Stimulated activated CD8-positive, alpha-beta memory T cell treated with anti-CD3 and anti-CD28 coated beads, Interleukin-15, amount 100 ng/mL, for 24 hours (primary cell): ENCODE measurements around the gene DTD1.
A peak's percentile ranks its signal among the peaks of the same experiment; 100 is the strongest.
"Not testable (repeated sequence)": the region's sequence is repeated elsewhere in the genome, so short reads cannot be mapped to it uniquely, and the experiment has no call there.

ENCODE experiments used
- DNase-seq: peaks from one replicate; pipeline ENCODE4 v3.0.0-alpha.2; 2020; ENCODE audit warnings: low read depth

DTD1 gene

DNA sequence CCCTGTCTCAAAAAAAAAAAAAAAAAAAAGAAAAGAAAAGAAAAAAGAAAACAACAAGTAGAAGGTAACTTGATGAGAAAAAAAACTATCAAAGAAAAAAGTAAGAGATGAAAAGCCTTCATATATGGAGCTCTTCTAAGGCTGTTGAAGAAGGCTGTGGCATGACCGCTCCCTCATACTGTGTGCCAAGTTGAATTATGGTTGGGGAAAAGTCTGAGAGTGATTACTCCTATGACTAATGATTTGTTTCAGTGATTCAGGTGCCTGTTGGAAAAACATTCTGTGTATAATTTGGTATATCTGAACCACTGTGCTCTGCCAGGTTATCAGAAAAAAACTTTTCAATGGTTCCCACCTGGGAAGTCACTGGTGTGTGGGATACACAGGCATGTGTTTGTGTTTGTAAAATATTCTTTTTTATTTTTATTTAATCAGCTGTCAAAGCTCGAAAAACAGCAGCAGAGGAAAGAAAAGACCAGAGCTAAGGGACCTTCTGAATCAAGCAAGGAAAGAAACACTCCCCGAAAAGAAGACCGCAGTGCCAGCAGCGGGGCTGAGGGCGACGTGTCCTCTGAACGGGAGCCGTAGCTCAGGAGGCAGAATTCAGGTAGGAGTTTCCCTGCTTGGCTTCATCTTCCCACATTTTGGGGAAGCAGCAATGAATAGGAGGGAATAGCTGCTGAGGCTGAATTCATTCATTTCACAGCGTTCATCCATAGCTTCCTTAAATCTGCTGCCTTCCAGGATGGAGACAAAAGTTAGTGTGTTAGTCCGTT lies 156.0 kb downstream of the DTD1 start:
- no peak for DNase-seq

DNA sequence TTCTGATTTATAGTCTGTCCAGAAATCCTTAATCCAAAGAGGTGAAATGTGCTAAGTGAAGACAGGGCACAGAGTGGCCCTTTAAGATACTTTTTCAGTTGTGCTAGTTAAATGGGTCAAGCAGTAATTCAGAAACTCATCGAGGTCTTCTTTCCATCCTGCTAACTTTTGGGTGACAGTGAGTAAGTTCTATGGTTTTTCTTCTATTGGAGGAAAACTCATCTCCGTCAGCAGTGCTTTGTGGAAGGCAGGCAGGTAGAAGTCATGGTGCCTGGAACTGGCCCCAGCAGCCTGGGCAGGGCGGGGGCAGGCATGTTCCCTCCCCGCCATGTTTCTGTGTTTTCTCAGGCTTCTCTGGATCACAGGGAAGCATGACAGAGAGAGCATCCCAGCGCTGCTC lies 159.2 kb downstream of the DTD1 start:
- no peak for DNase-seq

DNA sequence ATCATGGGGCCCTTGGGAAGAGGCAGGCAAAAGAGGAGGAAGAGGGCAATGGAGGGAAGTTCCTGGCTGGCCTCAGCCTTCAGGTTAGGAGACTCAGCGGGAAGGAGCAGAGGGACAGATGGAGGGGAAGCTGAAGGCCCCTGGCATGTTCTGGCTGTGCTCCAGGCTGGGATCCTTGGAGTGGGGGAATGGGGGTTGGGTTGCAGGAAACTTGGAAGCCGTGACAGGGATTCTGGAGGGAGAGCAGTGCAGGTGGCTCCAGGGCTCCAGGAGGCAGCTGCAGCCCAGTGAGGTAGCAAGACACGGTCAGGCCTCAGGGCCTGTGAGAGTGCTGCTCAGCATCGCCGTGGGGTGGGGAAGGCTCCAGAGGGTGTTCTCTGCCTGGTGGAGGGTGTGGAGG lies 161.1 kb downstream of the DTD1 start:
- no peak for DNase-seq

DNA sequence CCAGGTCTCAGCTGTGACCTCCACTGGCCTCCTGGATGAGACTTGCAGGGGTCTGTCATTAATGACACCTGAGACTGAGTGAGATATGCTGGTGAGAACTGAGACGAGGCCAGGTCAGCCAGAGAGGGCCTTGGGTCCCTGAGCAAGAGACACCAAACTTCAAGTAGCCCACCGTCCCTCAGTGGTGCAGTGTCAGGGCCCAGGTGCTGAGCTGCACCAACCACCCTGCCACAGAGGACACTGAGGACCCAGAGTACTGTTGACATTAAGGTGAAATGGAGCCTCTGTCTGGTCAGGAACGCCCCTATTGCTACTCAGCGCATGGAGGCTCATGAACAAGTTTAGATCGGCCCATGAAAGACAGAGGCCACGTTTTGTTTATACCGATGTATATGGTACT lies 161.7 kb downstream of the DTD1 start:
- no peak for DNase-seq

DNA sequence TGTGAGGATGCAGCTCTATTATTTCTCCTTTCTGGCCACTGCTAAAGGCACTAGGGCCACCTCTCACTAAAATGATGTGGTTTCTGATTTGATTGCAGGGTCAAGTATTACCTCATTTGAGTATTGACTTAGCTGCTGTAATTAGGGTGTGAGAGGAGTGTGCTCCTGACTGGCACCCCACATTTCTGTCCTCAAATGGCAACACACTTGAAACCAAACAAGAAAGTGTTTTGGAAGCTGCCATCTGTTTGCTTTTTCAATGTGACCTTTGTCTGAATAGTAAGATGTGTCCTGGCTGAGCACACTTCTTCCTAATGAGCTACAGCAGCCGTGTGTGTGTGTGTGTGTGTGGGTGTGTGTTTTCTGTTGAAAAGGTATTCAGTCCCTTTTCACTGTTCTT lies 162.9 kb downstream of the DTD1 start:
- DNase-seq: no peak

DNA sequence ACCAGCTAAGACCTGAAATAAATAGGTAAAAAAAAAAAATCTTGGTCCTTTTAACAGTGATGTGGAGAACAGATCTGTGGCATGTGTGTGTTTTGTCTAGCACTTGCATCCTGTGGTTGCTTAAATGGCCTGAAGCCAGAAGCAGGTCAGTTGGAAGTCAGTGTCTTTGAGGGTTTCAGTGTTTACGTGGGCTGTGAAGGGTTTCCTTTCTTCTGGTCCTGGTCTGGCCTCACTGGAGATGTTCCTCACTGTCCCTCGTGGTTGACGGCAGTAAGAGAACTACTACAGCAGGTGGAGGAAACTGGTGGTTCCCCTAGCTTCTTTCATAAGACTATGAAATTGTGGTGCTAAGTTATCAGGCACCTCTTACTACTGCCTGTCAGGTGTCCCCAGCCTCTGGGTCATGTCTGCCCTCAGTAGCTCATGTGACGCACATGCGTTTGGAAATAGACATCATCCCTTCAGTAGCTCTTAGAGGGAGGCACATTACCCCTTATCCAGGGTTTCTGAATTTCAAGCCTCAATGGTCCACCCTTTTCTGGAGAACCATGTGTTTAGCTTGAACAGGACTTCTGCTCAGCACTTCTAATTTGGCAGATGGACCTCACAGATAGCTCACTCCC lies 166.3 kb downstream of the DTD1 start:
- DNase-seq: no peak

DNA sequence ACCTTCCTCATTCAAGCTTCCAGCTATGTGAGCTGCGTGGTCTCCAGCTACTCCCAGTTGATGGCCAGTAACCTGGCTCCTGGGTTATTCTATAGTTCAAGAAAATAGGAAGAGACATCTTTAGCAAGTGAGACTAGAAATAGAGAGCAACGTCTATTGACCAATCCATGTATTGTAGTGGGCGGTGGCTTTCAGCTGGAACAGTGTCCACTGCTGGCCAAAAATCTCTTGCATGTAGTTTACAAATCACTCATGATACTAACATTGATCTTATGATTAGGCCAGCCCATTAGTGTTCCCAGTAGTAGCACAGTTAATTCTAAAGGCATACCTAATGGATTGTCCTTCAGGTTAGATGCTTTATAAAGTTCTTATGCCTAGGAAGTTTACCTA lies 166.8 kb downstream of the DTD1 start:
- no peak for DNase-seq

DNA sequence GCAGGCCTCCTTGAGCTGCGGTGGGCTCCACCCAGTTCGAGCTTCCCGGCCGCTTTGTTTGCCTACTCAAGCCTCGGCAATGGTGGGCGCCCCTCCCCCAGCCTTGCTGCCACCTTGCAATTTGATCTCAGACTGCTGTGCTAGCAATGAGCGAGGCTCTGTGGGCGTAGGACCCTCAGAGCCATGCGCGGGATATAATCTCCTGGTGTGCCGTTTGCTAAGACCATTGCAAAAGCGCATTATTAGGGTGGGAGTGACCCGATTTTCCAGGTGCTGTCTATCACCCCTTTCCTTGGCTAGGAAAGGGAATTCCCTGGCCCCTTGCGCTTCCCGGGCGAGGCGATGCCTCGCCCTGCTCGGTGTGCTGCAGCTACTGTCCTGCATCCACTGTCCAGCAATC lies 173.0 kb downstream of the DTD1 start:
- DNase-seq: not testable (repeated sequence)

DNA sequence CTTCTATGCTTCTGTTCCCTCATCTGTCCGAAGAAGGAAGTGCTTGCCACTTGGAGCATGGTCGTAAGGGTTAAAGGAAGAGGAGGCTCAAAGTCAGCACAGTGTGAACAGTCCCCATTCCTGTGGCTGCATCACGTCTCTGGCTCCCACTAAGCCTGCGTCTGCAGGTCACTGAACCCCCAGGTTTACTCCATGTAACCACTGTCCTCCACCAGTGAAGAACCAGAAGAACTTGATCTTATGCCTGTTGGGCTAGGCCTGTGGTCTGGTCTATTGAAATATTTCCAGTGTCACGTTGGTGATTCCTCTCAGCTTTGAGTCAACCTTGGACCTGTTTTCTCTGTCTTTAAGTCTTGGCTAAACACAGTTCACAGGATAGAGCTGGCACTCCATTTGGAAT lies 179.8 kb downstream of the DTD1 start:
- DNase-seq: no peak

DNA sequence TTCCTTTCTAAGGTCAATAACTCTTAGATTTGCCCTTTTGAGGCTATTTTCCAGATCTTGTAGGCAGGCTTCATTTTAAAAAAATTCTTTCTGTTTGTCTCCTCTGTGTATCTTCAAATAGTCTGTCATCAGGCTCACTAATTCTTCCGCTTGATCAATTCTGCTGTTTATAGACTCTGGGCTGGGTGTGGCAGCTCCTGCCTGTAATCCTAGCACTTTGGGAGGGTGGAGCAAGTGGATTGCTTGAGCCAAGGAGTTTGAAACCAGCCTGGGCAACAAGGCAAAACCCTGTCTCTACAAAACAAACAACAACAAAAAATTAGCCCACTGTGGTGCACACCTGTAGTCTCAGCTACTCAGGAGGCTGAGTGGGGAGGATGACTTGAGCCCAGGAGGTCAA lies 185.7 kb downstream of the DTD1 start:
- no peak for DNase-seq

DNA sequence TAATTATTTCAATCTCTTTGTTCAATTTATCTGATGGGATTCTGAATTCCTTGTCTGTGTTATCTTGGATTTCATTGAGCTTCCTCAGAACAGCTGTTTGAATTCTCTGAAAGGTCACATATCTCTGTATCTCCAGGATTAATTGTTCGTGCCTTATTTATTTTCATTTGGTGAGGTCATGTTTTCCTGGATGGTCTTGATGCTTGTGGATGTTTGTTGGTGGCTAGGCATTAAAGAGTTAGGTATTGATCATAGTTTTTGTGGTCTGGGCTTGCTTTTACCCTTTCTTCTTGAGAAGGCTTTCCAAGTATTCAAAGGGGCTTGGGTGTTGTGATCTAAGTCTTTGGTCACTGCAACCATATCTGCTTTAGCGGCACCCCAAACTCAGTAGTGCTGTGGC lies 186.4 kb downstream of the DTD1 start:
- no peak for DNase-seq

DNA sequence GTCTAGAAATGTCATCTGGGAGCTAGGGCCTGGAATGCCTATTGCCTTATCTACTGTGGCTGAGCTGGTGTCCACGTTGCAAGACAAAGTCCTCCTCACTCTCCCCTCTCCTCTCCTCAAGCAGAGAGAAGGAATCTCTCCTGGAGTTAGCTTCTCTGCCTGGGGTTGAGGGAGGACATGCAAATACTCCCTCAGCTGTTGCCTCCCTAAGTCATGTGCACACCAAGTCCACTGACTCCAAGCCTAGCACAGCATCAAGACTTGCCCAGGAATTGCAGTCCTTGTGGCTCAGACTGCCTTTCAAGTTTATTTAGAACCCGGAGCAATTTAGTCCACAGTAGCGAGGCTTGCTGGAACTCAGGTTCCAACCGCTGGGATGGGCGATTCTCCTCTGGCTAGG lies 187.8 kb downstream of the DTD1 start:
- DNase-seq: no peak

DNA sequence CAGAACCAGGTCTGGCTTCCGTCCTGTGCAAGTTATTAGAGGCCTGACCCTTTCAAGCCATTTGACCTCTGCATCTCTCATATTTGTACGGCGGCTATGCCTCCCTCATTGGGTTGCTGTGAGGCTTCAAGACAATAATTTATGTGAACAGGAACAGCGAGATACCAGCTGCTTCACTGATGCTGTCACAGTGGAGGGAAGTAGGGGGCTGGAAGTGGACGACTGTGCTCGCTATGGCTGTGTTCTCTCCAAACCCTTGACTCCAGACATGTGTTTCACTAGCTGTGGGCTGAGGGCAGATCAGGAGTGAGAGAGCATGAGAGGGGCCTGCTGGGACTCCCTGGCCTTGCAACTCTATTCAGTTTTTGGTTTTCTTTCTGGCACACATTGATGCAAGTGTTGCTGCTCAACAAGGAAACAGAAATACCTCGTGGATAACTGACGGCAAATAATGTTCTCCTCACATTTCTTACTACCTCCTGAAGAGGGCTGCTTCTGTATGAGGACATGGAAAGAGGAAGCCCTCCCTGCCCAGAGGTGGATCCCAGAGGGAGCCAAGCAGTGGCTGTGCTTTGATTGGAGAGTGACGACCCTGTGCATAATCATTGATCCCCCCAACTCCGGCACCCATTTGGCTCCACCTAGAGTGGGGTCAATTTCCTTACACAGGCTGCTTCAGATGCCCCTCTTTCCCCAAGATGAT lies 191.0 kb downstream of the DTD1 start:
- DNase-seq: no peak

DNA sequence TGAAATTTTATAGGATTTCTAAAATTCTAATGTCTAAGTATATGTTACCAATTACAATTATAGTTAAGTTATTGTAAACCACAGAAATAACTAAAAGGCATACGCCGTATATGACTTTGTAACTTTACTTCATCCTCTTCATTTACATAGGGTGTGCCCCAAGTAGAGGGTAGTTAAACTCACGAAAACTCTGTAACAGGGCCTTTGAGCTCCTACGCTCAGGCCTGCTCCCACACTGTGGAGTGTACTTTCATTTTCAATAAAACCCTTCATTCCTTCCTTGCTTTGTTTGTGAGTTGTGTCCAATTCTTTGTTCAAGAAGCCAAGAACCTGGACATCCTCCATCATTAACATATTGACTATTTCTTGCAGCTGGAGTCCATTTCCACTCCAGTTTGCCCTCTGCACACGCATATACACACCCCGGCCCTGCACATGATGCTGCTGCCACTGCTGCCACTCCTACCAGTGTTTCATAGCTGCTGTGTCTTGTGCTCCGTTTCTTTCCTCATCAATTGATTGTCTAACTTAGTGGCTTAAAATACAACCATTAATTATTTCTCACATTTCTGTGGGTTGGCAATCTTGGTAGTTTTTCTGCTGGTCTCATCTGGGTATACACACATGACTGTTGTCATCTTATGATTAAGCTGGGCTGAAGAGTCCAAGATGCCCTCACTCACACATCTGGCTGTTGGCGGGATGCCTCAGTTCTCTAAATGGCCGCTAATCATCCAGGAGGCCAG lies 192.7 kb downstream of the DTD1 start:
- no peak for DNase-seq

DNA sequence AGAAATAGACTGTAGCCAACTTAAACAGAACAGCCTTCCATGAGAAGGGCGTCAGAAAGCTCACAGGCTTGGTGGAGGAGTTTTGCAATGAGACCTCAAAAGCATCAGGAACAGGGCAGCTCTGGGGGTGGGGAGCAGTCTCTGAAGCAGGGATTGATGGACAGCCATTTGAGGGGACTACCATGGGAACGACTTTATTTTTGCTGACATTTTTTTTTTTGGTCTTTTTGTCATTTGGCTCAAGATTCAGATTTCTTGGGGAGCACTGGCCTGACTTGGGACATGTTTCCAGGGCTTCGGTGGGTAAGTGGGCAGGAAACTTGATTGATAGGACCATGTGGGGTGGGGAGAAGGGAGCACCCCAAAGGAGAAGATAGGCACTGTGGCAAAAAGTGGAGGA lies 193.7 kb downstream of the DTD1 start:
- no peak for DNase-seq

DNA sequence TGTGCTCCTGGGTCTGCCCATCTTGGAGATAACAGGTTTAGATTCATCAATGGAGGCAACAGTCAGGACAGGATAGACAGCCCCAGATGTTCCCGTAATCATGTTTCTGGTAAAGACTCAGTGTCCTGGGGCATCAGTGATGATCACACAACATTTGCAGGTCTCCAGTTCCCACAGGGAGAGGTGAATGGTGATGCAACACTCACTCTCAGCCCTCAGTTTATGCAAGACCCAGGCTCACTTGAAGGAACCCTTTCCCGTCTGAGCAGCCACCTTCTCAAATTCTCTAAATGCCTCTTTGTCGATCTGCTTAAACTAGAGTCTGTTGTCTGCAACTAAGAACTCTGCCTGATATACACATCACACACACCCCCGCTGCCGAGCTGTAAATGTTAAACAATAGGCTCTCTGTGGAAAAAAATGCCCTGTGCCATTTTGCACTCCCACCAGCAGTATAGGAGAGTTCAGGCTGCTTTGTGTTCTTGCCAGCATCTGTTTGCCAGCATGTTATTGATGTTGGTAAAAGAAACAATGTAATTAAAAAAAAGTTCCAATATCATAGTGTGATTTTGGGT lies 195.6 kb downstream of the DTD1 start:
- no peak for DNase-seq

DNA sequence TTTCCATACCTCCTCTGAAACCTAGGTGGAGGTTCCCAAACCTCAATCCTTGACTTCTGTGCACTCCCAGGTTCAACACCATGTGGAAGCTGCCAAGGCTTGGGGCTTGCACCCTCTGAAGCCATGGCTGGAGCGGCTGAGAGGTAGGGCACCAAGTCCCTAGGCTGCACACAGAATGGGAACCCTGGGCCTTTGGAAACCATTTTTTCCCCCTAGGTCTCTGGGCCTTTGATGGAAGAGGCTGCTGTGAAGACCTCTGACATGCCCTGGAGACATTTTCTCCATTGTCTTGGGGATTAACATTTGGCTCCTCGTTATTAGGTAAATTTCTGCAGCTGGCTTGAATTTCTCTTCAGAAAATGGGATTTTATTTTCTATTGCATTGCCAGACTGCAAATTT lies 199.2 kb downstream of the DTD1 start:
- not testable (repeated sequence) for DNase-seq

DNA sequence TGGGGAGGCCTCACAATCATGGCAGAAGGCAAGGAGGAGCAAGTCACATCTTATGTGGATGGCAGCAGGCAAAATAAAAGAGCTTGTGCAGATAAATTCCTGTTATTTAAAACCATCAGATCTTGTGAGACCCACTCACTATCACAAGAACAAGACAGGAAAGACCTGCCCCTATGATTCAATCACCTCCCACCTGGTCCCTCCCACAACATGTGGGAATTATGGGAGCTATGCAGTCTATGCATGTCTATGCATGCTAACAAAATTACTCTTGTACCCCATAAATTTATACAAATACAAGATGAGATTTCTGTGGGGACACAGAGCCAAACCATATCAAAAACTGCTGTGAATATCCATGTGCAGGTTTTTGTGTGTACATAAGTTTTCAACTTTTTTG lies 200.2 kb downstream of the DTD1 start:
- DNase-seq: no peak

DNA sequence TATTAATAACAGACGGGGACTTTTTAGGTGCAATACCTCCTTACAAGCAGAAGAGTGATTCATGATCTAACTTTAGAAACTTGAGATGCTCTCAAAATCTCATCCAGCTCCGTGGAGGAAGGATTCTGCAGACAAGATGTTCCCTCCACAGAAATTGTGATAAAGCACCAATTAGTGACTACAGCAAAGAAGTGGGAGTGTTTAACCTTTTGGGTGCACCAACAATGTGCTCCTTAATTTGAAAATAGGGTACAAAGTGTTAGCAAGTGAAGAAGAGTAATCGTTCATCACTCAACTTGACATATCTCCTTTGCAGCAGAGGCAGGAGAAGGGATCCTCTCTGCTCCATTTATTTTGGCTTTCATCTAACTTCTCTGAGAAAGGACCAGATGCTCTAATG lies 202.9 kb downstream of the DTD1 start:
- no peak for DNase-seq

DNA sequence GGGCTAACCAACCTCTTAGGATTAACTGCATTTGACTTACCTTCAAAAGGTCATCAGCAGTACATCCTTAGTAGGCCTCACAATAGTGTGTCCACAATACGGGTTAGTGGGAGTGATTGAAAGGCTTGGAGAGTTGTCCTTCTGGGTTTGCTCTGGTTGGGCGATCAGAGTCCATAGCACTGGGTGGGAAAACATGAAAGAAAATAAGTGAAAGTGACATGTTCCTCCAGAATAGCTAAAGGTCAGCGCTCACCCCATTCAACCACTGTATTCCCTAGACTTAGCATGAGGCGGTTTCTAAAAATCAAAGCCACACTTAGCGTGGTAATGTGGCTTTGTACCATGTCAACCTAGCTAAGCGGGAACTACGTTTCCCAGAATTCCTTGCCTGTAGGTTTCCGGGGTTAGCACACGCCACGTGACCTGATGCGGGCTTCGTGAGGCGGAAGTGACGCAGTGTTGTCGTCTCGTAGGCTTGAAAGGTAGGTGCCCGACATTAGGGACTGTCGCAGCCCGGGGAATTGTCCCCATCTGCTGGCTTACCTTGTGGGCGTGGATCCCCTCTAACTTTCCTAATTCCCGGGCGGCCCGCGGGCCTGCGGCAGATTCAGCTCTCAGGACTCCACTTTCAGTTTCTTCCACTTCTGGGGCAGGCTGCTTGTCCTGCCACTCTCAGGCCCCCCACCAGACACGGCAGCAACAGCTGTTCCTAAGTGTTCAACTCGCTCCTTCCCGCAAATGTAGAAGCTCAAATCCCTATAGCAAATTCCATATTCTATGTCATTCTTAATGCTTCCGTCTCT lies 206.0 kb downstream of the DTD1 start:
- peak; percentile 39 for DNase-seq

DNA sequence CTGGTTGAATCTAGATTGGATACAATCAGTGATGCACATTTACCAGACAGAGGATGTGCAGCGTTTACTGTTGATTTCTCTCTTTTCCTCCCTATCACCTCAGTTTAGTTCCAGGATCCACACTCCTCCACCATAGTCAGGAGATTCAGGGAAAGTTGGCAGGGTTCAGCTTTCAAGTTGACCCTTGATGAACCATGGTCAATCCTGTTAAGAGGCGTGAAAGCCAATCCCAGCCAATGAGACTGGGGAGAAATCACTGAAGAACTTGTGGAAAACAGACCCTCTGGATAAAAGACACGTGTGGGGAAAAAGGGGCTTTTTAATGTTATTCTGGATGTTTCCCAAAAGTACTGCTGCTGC lies 206.6 kb downstream of the DTD1 start:
- DNase-seq: no peak

DNA sequence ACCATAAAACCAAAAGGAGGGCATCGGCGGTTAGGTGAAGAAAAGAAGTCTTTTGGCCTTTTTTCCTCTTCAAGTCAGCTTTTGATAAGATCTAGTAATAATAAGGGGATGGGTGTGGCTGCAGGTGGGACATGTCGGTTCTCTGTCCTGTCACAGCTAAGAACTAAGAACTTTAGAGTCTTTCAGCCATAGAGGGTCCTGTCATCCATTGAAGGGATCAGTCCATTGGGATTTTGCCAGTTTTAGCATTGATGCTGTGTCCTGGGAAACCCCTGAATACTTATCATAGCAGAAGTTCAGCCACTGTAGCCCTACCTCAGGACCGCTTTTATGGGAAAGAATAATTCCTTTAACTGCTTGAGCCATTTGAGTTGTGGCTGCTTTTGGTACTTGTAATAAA lies 207.5 kb downstream of the DTD1 start:
- DNase-seq: no peak
